SK-N-MC (cell line): ENCODE measurements around the gene ALKAL2.
A peak's percentile ranks its signal among the peaks of the same experiment; 100 is the strongest.

Source experiments
- DNase-seq: peaks from one replicate; pipeline ENCODE4 v3.0.0-alpha.2; 2011; ENCODE audit warnings: low read depth, low spot score
- H3K27ac ChIP-seq: fragments of 200-600 bp; sonication (generic); 2 replicates; pipeline ENCODE4 v1.5.1; 2016; ENCODE audit warnings: mixed run types
- H3K36me3 ChIP-seq: fragments of 200-600 bp; sonication (generic); 2 replicates; pipeline ENCODE4 v1.6.1; 2017; ENCODE audit warnings: antibody characterized with exemption, low read length, mixed read lengths; ENCODE audit not compliant: insufficient read depth
- H3K4me3 ChIP-seq: fragments of 200-600 bp; sonication (generic); 2 replicates; pipeline ENCODE4 v1.5.1; 2016
- H3K9ac ChIP-seq: fragments of 200-600 bp; sonication (generic); 2 replicates; pipeline ENCODE4 v1.8.0; 2017; ENCODE audit warnings: mixed run types, mixed read lengths; ENCODE audit not compliant: insufficient read length
- H3K9me3 ChIP-seq: fragments of 200-600 bp; sonication (generic); 2 replicates; pipeline ENCODE4 v1.6.1; 2017; ENCODE audit warnings: low read depth, mild to moderate bottlenecking, antibody characterized with exemption, low read length, moderate library complexity, mixed read lengths
- EZH2 ChIP-seq: fragments of 200-600 bp; sonication (generic); IDR thresholded peaks from one replicate; pipeline ENCODE4 v1.6.1; 2017; ENCODE audit warnings: antibody characterized with exemption
- FOXP2 ChIP-seq: optimal IDR thresholded peaks from 2 replicates; pipeline ENCODE3; 2011; ENCODE audit warnings: mild to moderate bottlenecking, moderate library complexity; ENCODE audit not compliant: insufficient read depth; ENCODE audit errors: extremely low read length, control extremely low read depth
- POLR2AphosphoS5 ChIP-seq: IDR thresholded peaks from 2 replicates; pipeline ENCODE4 v1.6.1; 2012; ENCODE audit warnings: mild to moderate bottlenecking, low read depth, low read length, borderline replicate concordance

Gene ALKAL2

DNA sequence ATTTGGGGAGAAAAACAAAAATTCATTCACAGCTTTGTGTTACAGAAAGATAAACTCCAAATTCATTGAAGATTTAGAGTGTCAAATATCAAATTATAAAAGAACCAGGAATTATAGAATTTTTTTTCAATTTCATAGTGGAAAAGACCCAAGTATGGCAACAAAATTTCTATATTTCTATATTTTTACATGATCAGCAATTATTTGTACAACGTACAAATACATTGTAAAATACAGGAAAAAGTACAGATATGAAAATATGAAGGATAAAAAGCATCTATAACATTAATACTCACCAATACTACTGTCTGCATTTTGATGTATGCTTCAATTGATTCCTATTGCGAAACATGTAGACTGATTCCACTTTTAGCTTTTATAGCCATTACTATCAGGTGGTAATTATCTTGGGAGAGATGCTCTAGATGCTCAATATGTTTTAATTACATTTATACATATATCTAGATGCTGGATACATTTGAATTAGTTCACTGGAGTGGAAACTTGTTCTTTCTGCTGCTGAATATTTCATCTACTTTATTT, 28.0 kb downstream of the ALKAL2 start:
- Histone ChIP-seq H3K27ac (no peak overlapping the region), H3K36me3 (peaks cover 38% of the 10 kb centered on the region), H3K9ac (no peak overlapping the region), H3K4me3 (no peak overlapping the region), H3K9me3 (peaks cover 21% of the 10 kb centered on the region; the same call in 1 of the 2 replicates)
- DNase-seq: no peak
- TF ChIP-seq POLR2AphosphoS5 (no peak), FOXP2 (no peak), EZH2 (no peak)

DNA sequence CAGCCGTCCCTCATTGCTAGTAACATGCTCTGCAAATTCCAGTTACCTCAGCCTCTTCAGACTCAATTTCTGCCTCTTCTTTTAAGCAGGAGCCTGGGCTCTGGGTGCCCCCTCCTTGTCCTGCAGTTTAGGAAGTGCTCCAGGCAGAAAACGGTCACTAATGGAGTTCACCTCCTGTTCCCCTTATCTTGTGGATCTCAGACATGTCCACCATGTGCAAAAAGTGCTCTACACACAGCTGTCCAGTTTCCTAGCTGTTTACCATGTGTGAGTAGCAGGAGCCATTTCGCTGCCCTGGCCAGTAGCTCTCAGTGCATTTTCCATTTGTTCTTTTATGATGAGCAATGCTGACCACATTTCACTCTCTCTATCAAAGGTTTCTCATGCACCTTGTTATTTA, 29.0 kb downstream of the ALKAL2 start:
- Histone ChIP-seq H3K9me3 (peaks cover 21% of the 10 kb centered on the region; the same call in 1 of the 2 replicates), H3K4me3 (no peak overlapping the region), H3K9ac (no peak overlapping the region), H3K27ac (no peak overlapping the region), H3K36me3 (peaks cover 38% of the 10 kb centered on the region)
- no peak for DNase-seq
- TF ChIP-seq EZH2 (no peak), FOXP2 (no peak), POLR2AphosphoS5 (no peak)

DNA sequence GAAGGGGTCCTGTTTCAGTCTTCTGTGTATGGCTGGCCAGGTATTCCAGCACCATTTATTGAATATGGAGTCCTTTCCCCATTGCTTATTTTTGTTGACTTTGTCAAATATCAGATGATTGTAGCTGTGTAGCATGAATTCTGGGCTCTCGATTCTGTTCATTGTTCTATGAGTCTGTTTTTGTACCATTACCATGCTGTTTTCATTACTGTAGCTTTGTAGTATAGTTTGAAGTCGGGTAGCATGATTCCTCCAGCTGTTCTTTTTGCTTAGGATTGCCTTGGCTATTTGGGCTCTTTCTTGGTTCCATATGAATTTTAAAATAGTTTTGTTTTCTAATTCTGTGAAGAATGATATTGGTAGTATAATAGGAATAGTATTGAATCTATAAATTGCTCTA, 30.0 kb downstream of the ALKAL2 start:
- Histone ChIP-seq H3K27ac (no peak overlapping the region), H3K4me3 (no peak overlapping the region), H3K9ac (no peak overlapping the region), H3K9me3 (peaks cover 15% of the 10 kb centered on the region; the same call in 1 of the 2 replicates), H3K36me3 (peaks cover 30% of the 10 kb centered on the region)
- DNase-seq: no peak
- TF ChIP-seq POLR2AphosphoS5: no peak

DNA sequence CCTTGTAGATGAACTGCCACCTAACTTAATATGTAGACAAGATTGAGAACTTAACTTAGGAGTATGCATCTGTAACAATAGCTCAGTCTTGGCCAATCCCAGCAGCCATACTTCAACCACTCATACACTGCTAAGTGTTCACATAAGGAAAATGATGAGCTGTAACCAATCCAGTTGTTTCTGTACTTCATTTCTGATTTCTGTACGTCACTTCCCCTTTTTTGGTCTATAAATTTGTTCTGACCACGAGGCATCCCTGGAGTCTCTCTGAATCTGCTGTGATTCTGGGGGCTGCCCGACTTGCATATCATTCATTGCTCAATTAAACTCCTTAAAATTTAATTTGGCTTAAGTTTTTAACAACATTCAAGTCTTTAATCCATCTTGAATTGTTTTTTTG, 30.5 kb downstream of the ALKAL2 start:
- TF ChIP-seq POLR2AphosphoS5 (no peak), EZH2 (no peak), FOXP2 (no peak)
- no peak for DNase-seq

DNA sequence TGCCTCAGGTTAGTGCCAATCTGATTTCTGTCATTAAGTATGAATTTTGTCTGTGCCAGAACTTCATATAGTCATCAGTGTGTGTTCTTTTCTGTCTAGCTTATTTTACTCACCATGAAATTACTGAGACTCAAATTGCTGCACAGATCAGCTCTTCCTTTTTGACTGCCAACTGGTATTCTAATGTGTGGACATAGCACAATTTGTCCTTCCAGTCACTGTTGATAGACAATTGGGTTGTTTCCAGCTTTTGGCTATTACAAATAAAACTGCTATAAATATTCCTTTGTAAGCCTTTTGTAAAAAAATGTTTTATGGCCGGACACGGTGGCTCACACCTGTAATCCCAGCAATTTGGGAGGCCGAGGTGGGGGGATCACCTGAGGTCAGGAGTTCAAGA, 31.8 kb downstream of the ALKAL2 start:
- Histone ChIP-seq H3K9me3 (peaks cover 10% of the 10 kb centered on the region; the same call in 1 of the 2 replicates), H3K36me3 (peaks cover 19% of the 10 kb centered on the region), H3K4me3 (no peak overlapping the region), H3K9ac (no peak overlapping the region), H3K27ac (no peak overlapping the region)
- TF ChIP-seq FOXP2 (no peak), EZH2 (no peak), POLR2AphosphoS5 (no peak)
- DNase-seq: no peak

More for the DNA sequence above, 30.5 kb downstream of the ALKAL2 start:
- Histone ChIP-seq H3K4me3 (no peak overlapping the region), H3K27ac (no peak overlapping the region), H3K9me3 (peaks cover 12% of the 10 kb centered on the region; the same call in 1 of the 2 replicates), H3K36me3 (peaks cover 25% of the 10 kb centered on the region), H3K9ac (no peak overlapping the region)

DNA sequence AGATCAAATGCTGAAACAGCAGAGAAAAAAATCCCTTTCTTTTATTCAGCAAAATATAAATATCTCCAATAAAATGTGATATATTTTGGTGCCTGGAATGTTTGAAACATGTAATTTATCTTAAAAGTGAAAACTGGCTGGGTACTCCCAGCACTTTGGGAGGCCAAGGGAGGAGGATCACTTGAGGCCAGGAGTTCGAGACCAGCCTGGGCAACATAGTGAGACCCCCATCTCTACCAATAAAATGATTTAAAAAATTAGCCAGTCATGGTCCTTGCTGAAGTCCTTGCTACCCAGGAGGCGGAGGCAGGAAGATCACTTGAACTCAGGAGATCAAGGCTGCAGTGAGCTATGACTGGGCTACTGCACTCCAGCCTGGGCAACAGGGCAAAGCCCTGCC, 32.7 kb downstream of the ALKAL2 start:
- no peak for DNase-seq
- Histone ChIP-seq H3K9me3 (peaks cover 8% of the 10 kb centered on the region; the same call in 1 of the 2 replicates), H3K27ac (no peak overlapping the region), H3K9ac (no peak overlapping the region), H3K36me3 (peaks cover 10% of the 10 kb centered on the region; the same call in 1 of the 2 replicates), H3K4me3 (no peak overlapping the region)
- TF ChIP-seq POLR2AphosphoS5 (no peak), EZH2 (no peak), FOXP2 (no peak)

DNA sequence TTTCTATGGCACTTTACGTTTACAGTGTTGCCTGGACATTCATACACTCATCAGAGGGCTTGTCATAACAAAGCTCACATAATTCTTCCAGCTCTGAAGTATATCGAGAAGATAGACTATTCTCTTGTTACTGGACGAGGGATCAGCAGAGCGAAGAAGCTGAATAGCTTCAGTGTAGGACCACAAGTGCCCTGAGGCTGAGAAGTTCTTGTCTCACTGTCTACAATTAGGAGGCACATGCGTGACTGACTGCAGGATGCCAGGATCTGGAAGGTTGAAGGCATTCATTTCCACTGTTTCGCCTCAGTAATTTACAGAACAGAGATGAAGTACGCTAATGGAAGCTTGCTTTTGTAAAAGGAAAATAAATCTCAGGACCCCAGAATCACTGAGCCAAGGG, 33.6 kb downstream of the ALKAL2 start:
- peaks cover 8% of the 10 kb centered on the region; the same call in 1 of the 2 replicates for H3K9me3 ChIP-seq
- H3K9ac ChIP-seq: no peak overlapping the region
- H3K36me3 ChIP-seq: peaks cover 9% of the 10 kb centered on the region; the same call in 1 of the 2 replicates
- peak overlapping the region; percentile 65 for H3K27ac ChIP-seq
- DNase-seq: peak; percentile 45
- TF ChIP-seq FOXP2: no peak
- no peak for TF ChIP-seq POLR2AphosphoS5
- TF ChIP-seq EZH2: no peak
- H3K4me3 ChIP-seq: peak overlapping the region; percentile 5; the same call in 1 of the 2 replicates

DNA sequence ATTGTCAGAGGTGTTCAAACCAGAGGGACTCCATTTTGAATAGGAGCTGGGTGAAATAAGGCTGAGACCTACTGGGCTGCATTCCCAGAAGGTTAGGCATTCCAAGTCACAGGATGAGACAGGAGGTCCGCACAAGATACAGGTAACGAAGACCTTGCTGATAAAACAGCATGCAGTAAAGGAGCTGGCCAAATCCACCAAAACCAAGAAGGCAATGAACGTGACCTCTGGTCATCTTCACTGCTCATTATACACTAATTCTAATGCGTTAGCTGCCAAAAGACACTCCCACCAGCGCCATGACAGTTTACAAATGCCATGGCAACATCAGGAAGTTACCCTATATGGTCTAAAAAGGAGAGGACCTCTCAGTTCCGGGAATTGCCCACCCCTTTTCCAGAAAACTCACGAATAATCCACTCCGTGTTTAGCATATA, 34.7 kb downstream of the ALKAL2 start:
- TF ChIP-seq EZH2 (no peak), POLR2AphosphoS5 (no peak), FOXP2 (no peak)
- H3K9ac ChIP-seq: no peak overlapping the region
- H3K4me3 ChIP-seq: no peak overlapping the region
- no peak for DNase-seq
- 0 out of 2 replicates have a peak, but pooled peaks cover under 1% of the 10 kb centered on the region for H3K36me3 ChIP-seq
- H3K27ac ChIP-seq: peak overlapping the region; percentile 33; the same call in 1 of the 2 replicates
- H3K9me3 ChIP-seq: peaks cover 6% of the 10 kb centered on the region; the same call in 1 of the 2 replicates

DNA sequence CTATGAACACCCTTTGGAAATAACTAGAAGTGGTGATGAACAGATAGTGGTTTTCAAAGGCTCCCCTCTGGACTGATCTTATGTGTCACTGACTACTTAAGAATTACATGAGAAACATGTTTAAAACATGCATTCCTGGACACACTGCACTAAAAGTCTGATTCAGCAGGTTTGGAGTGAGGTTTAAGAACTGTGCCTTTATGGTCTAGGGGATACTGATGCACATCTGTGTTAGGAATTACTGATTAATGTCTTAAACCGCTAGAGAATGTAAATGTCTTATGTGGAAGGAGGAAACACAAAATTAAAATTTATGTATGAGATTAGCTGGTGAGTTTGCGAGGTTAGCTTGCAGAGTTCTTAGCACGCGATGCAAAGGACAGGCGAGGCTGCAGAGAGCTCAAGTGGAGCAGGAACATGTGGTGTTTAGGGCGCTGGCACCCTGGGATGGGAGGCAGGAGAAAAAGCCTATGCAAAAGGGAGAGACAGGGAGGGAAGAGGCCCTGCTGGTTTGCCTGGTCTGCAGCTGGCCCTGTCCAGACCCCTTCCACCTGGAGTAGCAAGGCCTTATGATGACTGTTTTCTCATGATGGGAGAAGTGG, 35.8 kb downstream of the ALKAL2 start:
- Histone ChIP-seq H3K9ac (no peak overlapping the region), H3K27ac (peak overlapping the region; percentile 58), H3K4me3 (peak overlapping the region; percentile 19; the same call in 1 of the 2 replicates), H3K9me3 (no peaks in the 10 kb centered on the region), H3K36me3 (peaks cover 4% of the 10 kb centered on the region)
- no peak for TF ChIP-seq EZH2
- no peak for TF ChIP-seq POLR2AphosphoS5
- no peak for TF ChIP-seq FOXP2
- peak; percentile 18 for DNase-seq
